CD4-positive, alpha-beta T cell treated with Interleukin-21 for 1 hour (primary cell): Measurements from ENCODE around the gene EBF3.

Source experiments
- DNase-seq: peaks from one replicate; pipeline ENCODE4 v3.0.0-alpha.2; 2020

The EBF3 gene

DNA sequence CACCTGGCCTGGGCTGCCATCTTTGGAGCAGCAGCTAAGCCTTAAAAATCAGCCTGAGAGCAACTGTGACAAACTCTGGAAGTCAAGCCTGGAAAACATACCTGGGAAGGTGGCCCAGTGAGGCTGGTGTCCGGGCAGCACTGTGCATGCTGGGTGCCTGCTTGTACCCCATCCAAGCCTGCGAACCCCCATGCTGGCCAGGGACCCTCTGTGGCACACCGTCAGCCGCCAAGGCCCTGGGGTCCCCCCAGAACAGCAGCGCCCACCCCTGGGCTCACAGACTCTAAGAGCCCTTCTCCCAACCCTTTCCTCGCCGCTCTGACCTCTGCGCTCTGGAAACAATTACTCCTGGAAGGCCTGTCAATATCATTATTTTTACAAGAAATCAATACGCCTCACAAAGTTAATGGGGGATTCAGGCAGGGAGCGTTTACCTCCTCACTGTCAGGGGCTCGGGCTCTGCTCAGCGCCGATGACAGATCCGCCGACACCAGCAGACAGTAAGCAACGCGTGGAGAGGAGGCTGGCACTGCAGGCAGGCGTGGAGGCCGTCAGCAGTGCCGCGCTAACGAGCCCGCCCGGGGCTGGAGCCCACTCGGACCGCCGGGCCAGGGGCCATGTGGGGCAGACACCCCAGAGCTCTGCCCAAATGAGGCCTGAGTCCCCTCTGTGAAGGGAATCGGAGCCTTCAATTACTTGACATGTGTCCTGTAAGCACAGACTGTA, 54.4 kb downstream of the EBF3 start:
- DNase-seq = no peak

DNA sequence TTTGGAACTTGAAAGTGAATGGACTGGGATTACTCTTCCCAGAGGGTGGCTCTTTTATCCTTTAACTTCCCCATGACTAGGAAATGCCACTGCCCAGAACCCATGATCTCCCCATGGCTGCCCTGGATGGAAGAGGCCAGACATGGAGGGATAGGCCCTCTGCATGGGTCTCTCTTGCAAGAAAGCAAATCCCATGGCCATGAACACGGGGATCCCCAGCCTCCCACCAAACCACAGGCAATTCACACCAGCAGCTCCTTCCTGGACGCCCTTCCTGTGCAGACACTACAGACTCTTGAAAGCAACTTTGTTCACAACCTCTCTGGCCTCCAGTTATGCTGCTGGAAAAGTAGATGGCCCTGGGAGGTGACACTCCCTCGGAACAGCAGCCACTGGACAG, 55.0 kb downstream of the EBF3 start:
- no peak for DNase-seq

DNA sequence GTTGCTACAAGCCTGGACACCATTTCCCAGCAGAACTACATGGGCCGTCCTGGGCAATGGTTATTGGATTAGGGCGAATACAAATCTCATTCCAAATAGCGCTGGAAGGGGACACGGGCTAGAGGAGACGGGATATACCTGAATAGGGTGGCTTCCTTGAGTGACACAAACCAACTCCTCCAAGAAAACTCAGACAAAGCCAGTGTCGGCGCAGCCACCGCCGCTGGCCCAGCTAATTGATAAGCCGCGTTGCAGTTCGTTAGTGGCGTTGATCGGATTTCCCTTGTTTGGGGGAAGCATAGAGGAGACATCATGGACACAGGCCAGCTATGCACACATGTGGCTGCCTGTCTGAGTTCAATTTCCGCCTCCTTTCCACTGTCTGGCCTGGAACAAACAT, 55.7 kb downstream of the EBF3 start:
- DNase-seq = no peak

DNA sequence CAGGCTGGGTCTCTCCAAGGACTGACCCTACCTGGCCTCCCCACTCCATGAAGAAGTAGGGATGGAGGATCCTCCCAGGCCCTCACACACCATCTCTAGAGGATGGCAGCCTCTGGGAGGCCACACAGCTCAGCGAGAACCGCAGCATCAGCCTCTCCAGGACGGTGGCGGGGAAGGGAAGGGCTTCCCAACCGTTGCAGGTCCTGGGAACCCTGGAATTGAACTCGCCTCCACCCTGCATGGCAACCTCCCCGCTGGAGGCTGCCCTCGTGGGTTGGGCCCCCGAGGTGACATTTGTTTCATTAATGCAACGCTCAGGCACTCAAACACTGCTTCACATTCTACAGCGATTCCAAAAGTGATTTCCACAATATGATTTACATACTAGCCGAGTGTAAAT, 58.5 kb downstream of the EBF3 start:
- DNase-seq = no peak

DNA sequence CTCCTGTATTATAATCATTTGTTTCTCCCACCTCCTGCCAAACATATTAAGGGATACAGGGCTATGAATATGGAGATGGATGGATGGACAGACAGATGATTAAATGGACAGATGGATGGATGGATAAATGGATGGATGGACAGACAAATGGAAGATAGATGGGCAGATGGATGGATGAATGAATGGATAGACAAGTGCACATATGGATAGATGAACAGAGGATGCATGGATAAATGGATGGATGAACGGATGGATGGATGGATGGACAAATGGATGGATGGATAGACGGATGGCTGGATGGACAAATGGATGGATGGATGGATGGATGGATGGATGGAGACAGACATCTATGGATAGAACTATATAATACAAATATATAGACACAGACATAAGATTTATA, 59.8 kb downstream of the EBF3 start:
- no peak for DNase-seq

DNA sequence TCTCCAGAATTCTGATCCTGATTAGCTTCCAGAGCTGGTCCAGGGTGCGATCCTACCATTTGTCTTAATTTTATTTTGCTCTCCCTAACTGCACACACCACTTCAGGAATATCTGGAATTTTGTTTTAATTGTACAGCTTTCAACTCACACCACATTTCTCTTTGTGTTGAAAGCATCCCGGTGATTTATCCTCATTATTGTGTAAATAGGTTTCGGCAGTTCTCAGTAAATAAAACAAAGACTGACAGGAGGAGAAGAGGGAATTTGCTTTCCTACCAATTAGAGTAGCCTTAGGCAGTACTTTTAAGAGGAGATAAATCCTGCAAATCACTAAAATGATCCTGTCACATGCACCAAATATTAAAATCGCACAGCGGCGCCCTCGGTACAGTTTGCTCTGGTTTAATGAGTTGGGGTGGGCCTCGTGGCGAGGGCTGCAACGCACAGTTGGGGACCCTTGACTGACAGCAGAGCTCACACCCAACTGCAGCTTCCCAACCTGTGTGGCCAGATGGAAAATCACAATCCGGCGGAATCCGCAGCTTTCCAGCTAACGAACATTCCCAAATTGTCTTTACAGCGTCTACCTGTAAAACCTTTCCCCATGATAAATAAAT, 62.6 kb downstream of the EBF3 start:
- no peak for DNase-seq

DNA sequence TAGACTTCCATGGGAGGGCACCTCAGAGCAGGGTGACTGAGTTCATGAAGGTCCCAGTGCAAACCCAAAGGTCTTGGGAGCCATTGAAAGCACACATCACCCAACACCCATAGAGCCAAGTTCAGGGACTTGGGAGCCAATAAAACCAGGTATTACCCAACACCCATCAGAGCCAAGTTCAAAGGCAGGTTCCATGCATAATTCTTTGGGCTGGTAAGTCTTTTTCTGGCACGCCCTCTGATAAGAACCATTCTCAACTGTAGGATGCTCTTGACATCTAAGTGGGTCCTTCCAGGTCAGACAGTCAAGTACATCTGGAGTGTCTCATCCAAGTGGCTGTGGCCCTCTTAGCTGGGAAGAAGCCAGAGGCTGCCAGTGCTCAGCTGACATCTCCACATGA, 63.2 kb downstream of the EBF3 start:
- DNase-seq = no peak

DNA sequence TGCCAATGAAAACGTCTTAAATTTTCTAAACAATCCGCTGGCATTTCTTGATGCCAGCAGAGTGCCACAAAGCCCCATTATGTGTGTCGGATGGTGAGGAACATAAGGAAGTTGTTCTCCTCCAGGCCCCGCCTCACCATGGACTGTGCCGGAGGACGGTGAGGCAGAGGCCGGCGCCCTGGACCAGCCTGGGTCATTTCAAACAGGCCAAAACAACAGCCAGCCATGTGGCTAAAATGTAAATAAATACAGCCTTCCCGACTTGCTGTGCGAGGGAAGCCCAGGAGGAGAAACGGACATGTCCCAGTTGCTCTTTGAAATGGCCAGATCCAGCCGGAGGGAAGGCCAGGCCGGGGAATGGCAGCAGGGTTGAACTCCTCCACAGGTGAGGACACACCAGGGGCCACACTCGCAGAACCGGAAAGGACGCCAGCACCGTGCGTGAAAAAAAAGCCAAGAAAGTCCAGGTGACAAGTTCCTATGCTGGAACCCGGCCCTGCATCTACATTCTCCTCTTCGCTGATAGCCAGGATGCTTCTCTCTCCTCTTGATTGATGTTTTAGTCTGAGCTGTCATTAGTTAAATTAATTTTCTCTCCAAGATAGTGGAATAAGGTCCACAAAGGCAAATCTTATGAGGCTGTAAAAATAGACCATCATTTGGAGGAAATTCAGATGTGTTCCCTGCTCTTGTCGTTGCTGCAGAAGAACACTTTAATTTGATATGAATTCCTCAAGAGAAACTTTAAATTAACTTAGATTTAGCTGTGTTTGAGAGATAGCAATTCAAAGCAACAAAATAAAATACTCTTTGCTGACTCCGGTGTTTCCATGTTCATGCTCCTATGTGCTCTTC, 64.6 kb downstream of the EBF3 start:
- no peak for DNase-seq

DNA sequence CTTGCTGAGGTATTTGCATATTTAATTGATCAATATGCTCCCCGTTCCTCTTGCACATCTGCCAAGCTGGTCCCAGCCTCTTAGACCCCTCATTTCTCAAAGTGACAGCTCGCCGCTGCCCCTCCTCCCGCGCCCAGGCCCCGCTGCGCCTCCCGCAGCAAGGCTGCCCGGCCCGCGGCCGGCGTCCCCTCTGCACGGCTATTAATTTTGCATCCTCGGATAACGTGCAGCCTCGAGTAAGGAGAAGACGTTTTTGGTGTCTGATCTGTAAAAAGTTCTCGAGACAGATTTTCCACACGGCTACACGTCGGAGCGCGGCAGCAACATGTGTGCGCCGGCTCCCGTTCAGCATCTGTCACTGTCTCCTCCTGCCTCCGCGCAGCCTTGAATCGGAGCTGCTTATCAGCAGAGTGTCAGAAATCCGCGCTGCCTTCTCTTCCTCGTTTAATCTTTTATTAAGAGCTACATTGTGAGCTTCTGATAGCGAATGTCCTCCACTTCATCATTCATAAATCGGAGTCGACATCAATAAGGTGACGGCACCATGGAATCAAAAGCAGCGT, 65.3 kb downstream of the EBF3 start:
- DNase-seq = no peak

DNA sequence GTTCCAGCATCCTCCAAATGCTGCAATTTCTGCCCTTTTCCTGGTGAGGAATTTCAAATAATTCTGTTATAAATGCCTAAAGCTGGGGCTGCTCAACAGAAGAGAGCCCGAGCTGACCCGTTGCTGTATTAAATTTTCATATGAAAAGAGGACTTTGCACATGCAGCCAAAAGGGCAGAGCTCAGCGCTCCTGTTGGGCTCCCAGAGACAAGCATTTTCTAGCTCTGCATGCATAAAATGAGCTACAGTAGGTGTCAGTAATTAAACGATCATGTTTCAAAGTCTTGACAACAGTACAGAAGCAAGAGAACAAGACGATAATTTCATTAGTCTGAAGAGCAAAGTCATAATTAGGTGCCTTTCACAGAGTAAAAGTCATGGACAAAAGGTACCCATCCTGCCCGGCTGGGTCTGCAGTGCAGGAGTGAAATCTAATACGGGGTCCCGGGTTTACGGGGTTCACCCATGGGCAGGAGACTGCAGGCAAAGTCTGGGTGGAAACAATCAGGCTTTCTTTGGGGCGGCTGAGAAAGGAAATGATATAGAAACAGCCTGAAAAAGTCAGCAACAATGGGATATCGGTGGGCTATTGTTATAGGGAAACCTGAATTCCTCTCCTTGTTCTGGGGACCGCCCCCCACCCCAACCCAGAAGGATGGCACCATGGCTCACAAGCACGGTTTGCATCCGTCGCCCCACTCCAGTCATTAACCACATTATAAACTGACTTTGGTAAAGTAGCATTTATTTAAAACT, 66.0 kb downstream of the EBF3 start:
- no peak for DNase-seq

DNA sequence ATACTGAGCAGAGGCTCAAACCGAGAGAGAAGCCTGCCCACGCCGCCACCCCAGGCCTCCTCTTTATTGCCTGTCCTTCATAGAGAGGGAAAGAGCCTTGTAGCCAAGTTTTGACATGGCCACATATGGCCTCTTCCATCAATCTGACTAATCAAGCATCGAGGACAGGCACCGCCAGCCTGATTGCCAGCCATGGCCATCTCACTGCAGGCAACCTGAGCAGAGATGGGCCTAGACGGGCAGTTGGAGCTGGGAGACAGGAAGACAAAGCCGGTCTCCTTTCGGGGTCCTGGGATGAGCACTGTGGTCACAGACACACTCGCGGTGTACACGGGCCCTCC, 67.2 kb downstream of the EBF3 start:
- no peak for DNase-seq

DNA sequence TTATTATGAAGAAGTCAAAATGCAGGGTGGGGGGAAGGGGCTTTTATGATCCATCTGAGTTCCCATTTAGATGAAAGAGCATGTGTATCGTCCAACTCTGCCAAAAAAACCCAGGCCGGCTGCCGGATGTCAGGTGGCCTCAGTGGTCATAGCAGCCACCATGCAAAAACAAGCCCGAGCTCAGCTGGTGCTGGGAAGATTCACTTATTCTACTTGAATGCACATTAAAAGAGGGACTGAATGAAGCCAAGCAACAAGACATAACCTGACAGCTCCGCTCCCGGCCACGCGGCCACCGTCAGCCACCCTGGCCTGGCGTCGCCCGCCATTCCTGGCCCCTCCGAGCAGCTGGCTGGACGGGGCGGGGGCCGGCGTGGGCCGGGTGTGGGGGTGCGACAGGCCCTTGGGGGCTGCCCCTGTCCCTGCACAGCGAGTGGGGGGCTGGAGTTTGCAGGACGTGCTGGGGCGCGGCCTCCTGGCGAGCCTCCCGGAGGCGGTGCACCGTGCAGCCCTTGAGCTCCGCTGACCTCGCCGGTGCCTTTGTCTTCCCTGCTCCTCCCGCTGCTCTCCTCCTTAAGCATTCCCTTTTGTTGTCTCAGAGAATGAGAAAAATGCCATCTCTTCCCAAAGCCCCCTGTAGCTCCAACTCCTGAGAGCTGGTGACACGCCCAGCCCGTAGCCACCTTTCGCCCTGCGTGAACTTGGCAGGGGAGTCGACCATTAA, 67.8 kb downstream of the EBF3 start:
- DNase-seq = no peak

DNA sequence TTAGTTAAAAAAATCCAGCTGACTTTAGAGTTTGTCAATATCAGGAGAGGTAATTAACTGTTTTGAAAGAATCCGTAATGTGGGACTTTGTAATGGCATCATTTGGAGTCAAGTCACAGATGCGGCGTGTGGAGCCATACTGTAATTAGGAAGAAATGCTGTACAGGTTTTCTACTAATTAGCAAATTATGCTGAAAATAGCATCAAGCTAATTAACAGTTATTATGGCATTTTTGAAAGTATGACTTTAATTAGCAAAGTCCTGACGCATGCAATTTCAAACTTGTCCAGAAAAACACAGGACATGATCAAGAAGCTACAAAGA, 68.3 kb downstream of the EBF3 start:
- DNase-seq = no peak

DNA sequence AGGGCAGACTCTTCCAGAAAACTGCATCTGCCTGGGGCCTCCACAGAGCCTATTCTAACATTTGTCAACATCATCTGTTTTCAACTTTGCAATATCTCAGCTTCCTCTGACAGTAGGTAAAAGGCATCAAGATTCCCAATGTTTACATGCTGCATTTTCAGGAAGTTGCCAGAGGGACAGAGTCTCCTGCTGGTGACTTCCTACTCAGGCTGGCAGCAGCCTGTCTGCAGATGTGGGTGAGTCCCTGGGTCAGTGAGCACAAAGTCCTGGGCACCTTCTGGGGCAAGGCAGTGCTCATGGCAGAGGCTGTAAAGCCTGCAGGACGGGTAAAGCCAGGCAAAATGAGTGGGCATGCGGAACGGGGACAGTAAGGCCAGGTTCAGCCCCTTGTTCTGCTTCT, 69.4 kb downstream of the EBF3 start:
- no peak for DNase-seq

DNA sequence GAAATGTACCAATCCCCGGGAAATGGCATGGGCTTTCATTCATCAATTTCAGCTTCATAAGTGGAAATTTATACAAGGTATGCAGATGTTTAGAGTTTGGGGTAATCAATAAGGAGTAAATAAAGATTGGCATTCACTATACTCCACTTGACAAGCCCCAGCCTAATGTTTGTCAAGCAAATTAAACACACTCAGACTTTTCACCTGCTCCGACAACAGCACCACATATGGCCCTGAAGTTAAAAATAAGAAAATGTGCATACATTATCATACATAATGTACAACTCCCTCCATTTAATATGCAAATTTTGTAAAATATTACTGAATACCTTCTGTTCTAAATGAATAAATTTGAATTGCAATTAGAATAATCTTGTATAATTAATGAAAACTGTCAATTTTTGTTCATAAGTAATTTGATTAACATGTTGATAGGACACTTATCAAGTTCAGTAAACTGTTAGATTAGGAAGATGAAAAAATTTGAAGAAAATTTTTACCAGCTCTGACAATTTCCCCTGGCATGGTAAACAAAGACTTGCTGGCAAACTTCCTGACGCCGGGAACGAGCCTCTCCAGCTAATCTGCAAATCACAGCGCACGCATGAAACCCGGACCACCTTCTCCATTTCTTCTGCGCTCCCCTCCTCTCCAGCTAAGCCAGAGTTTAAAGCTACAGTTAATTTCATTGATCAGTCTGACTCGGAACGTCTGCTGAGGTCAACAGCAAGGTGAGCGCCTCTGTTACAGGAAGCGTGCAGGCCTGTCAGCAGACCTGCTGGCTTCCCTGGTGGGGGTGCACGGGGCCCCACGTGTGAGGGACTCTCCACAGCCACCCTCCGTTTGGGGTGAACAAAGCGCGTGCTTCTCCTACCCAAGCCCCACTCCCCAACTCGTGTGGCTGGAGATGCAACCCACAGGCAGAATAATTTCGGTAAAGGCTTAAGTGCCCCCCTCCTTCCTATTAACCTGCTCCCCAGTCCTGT, 70.7 kb downstream of the EBF3 start:
- no peak for DNase-seq

DNA sequence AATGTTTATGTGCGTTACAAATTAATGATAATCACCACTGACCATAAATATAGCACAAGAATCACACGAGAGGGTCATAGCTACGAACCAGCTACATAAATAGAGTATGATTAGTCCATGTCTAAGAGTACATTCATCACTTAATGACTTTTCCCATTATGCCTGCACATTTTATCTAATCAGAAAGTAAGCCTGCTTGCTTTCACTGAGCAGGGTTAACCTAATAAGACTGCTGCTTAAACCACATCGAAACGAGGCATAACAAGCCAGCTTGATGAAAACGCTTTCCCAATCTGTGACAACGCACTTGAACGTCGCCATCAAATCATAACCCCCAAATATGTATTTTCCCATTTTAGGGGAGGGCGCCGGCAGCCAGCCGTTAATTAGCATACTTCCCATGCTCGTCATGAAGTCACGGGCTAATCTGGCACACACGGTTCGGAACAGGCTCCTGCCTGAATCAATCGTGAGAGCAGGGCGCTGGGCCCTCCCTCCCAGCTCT, 71.5 kb downstream of the EBF3 start:
- DNase-seq = no peak

DNA sequence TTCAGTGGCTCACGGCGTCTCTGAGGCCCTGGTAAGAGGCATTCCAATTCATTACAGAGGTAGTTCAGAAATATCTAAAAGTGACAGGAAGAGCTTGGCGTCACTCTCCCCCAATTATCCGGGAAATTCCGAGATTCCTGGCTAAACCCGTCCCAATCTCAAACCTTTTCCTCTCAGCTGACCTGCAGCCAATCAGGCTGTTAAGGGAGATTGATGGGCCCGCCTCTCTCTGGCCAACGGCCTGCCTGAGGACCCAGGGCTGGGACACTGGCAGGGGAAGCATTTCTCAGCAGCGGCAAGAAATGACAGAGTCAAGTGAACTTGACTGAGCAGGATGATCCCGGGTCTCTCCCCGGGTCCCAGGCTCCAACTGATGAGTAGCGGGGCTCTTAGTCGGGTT, 72.3 kb downstream of the EBF3 start:
- no peak for DNase-seq

DNA sequence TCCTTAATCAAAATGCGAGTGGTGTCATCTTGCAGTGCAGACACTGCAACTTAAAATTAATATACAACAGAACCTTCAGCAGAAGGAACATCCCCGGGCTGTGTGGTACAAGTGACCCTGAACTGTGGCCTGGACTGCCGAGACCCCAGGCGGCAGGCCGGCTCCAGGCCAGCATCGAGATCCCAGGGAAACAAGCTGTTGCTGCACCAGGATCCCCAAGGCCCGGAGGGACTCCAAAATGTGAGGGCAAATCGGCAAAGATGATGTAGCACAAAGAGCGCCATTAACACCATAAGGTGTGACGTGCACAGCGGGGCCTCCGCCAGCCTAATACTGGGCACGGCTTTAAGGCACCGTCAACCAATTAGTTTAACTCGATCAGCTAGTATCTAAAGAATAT, 73.9 kb downstream of the EBF3 start:
- DNase-seq = no peak

DNA sequence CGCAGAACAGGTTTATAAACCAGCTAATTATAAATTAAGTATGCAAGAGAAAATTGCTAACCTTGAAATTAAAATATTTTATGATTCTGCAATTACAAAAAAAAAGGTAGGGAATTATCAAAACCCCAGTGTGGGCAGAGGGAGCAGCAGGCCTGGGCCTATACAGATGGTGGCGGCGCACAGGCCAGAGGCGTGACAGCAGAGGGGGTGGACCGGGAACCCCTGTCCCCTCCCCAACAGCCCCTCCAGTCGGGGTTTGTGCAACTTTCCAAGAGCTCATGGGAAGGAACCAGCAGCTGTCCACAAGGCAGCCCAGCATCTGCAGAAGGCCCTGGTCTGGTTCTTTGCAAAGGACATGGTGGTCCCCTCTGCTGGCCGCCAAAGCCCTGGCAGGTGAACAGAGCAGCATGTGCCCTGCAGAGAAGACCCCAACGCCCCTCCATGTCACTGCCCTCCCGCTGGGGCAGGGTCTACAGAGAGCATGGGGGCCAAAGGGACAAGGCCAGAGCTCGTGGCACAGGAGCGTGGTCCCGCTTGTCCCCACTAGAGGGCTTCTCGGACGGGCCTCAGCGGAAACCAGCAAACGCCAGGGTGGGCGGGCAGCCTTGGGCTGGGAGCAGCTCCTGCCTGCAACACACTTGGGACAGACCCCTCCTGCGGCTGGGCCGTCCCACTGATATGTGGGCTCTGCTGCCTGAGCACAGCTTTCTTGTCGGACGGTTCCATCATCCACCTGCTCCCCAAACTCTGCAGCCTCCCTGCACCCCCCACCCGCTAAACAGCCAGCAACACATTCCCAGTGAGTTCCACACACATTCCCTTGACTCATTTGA, 75.1 kb downstream of the EBF3 start:
- DNase-seq = peak; percentile 28
